ENCODE data around the gene COX5A.
A peak's percentile ranks its signal among the peaks of the same experiment; 100 is the strongest.
"Not testable (repeated sequence)": the region's sequence is repeated elsewhere in the genome, so short reads cannot be mapped to it uniquely, and the experiment has no call there.

The COX5A gene

DNA sequence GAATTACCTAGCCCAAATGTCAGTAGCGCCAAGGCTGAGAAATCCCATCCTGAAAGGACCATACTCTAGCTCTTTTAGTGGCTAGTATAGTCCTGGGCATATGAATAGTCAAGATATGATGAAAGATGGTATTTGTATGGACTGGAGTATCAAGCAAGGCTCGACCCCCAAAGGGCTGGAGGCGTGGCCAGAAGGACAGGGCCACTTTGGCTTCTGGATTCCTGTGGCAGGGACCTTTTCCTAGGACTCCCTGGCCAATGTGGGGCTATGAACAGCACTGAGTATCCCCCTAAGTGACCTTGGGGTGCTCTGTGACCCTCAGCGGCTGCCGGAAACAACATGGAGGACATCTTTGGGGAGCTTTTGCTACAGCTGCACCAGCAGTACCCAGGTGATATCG, 42.0 kb downstream of the COX5A start:
- no peak for DNase-seq

DNA sequence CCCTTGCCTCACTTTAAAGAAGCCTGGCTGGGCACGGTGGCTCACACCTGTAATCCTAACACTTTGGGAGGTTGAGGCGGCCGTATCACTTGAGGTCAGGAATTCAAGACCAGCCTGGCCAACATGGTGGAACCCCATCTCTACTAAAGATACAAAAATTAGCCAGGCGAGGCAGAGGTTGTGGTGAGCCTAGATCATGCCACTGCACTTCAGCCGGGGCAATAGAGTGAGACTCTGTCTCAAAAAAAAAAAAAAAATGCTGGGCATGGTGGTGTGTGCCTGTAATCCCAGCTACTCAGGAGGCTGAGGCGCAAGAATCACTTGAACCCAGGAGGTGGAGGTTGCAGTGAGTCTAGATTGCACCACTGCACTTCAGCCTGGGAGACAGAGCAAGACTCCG, 43.5 kb downstream of the COX5A start:
- DNase-seq = not testable (repeated sequence)

DNA sequence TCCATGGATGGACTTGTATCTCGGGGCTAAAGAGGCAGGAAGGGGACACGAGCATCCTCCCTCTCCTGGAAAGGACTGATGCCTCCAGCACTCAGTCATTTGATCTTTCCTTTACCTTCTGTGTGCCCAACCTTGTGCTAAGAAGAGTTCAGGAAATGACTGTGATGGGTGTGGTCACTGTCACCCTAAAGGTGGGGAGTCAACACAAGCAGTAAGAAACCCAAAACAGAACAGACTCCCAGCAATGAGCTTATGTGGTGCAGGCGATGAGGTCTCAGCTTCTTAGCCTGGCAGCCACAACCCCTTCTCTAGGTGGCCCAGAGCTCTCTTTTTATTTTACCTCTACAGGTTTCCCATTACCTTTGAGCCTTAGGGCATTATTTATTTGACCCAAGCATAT, 44.2 kb downstream of the COX5A start:
- no peak for DNase-seq

DNA sequence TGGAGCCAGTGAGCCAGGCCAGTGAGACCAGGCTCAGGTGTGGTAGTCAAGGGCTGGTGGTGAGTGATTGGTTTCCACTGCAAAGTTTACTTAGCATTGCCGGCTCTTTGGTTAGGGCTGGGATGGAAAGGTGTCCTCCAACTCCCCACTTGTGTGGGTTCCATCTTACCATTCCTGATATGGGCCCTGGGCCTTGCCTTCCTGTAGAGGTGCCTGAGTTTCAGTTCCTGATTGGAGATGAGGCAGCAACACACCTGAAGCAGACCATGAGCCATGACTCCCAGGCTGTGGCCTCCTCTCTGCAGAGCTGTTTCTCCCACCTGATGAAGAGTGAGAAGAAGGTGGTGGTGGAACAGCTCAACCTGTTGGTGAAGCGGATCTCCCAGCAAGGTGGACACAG, 44.9 kb downstream of the COX5A start:
- DNase-seq = no peak

DNA sequence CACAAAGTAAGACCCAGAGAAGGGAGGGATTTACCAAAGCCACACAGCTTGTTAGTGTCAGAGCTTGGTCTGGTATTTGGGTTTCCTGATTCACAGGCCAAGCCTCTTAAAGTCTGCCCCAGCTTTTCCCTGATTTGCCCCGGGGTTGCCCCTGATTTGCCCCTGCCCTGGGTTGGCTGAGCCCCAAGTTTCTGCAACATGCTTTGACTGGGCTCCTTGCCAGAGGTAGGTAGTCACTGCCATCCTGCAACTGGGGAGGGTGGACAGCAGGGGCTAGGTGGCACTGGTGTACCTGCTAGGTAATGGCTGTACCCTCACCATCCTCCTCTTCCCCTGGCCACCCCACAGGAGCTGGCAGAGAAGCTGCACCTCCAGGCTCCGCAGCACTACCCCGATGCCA, 45.6 kb downstream of the COX5A start:
- DNase-seq = no peak

DNA sequence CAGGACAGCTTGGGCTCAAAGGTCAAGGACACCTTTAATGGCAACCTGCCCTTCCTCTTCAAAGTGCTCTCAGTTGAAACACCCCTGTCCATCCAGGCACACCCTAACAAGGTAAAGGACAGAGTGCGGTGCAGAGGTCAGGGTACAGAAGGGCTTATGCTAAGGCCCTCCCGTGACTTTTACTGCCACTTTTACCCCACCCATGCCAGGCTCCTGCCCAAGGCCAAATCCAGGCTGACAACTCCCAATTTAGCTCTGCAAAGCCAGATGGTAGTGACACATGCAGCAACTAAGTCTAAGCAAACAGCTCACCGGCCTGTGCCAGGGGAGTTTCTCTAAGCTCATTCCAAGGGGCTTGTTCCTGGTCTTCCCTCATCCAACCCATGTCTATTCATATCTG, 46.4 kb downstream of the COX5A start:
- no peak for DNase-seq

DNA sequence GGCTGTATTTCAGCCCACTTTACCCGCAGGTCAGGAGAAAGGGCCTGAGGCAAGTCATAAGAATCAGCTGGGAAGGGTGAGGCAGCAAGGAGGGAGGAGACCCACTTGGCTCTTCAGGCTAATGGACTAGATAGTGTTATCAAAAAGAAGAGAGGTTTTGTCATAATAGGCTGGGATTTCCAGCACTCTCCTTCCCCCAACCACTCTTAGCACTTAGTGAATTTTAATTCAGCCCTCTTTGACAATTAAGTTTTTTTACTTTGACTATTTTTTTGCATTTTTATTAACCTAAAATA, 47.3 kb downstream of the COX5A start:
- DNase-seq = no peak

DNA sequence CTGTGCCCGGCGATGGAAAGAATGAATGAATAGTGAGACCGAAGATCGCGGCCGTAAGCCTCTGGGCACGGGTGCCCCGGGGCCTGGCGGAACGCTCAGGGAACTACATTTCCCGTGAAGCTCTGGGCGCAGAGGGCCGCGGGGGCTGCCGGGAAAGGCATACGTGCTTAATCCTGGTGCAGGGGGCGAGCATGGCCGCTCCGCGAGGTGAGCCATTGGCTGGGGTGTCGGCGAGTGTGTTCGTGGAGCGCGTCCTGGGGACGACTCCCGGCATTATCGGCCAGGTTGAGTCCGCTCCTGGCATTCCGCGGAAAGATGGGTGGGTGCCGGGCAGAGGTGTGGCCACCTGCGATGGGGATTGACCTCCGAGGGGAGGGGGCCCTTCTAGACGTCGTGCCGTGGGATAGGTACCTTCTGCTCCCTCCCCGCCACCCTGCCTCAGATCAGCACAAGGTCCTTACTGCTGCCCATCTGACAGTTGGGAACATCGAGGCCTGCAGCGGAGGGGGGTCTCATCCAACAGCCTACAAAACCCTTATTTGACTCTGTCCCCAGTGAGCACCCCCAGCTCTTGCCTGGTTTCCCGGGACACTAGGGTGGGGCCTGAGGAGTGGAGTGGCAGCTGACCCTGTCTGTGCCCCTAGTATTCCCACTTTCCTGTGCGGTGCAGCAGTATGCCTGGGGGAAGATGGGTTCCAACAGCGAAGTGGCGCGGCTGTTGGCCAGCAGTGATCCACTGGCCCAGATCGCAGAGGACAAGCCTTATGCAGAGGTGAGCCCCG, 47.8 kb downstream of the COX5A start, which contains the start of gene MPI:
MPI (plus strand) TSS at position 160 of the 782 bp plus-strand sequence; CDS start at position 192, 32 bp downstream.
- DNase-seq = peak; percentile 81 to 87

DNA sequence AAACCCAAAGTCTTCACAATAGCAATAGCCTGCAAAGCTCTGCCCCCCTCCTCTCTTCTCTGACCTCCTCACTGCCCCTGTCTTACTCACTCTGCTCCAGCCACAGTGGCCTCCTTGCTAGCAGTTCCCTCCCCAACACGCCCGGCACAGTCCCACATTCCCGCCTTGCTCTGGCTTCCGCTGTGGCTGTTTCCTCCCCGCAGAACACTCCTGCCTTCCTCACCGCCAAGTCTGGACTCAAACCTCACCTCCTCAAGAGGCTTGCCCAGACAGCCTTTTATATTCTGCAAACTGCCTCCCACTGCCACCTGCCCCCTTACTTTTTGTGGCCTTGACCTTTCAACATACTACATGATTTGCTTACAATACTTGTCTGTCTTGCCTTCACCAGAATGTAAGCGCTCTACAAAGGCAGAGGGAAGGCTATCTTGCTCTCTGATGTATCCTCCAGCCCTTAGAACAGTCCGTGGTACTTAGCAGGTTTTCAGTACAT, 48.4 kb downstream of the COX5A start:
- no peak for DNase-seq

DNA sequence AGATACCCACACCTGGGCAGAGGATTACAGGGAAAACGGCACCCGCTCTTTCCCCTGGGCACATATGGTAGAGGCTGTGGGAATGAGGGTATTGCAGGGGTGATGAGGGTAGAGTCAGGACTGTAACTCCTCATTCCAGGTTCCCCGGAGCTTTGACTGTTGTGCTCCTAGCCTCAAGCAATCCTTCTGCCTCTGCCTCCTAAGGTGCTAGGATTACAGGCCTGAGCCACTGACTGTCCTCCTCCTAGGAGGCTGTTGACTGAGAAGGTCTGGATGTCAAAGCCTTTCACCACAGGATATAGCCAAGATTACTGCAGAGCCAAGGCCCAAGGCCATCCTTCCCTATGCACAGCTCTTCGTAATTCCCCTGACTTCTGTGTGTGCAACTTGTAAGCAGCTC, 49.2 kb downstream of the COX5A start:
- DNase-seq = no peak

DNA sequence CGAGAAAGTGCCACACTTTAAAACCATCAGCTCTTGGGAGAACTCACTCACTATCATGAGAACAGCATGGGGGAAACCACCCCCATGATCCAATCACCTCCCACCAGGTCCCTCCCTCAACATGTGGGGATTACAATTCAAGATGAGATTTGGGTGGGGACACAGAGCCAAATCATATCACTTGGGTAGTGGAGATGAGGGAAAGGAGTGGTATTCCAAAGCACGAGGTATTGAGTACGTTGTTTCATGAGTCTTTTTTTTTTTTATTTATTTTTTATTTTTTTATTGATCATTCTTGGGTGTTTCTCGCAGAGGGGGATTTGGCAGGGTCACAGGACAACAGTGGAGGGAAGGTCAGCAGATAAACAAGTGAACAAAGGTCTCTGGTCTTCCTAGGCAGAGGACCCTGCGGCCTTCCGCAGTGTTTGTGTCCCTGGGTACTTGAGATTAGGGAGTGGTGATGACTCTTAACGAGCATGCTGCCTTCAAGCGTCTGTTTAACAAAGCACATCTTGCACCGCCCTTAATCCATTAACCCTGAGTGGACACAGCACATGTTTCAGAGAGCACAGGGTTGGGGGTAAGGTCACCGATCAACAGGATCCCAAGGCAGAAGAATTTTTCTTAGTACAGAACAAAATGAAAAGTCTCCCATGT, 50.2 kb downstream of the COX5A start:
- not testable (repeated sequence) for DNase-seq

DNA sequence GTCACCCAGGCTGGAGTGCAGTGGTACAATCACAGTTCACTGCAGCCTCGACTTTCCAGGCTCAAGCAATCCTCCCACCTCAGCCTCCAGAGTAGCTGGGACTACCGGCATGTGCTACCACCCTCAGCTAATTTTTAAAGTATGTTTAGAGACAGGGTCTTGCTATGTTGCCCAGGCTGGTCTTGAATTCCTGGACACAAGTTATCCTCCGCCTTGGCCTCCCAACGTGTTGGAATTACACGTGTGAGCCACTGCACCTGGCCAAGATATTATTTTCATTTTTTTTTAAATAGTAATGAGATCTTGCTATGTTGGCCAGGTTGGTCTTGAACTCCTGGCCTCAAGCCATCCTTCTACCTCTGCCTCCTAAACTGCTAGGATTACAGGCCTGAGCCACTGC, 52.4 kb downstream of the COX5A start:
- no peak for DNase-seq

DNA sequence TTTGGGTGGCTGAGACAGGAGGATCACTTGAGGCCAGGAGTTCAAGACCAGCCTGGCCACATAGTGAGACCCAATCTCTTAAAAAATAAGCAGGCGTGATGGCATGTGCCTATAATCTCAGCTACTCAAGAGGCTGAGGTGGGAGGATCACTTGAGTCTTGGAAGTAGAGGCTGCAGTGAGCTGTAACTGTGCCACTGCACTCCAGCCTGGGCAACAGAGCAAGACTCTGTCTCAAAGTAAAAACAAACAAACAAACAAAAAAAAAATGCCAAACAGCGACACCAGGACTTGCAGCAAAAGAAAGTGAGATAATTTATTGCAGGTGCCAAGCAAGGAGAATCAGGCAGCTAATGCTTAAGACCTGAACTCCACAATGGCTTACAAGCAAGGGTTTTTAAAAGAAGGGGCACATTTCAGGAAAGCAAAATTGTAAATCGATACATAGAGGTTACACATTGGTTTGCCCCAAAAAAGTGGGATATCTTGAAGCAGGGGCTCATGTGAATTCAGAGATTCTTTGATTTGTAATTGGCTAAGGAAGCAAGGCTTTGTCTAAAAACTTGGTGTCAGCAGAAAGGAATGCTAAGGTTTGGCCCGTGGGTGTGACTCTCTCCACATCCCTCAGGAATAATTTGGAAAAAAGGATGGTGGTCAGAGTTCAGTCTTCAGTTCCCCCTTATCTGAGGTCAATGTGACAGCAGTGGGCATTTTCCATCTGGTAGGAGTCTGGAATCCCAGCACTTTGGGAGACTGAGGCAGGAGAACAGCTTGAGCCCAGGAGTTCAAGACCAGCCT, 53.2 kb downstream of the COX5A start:
- no peak for DNase-seq

DNA sequence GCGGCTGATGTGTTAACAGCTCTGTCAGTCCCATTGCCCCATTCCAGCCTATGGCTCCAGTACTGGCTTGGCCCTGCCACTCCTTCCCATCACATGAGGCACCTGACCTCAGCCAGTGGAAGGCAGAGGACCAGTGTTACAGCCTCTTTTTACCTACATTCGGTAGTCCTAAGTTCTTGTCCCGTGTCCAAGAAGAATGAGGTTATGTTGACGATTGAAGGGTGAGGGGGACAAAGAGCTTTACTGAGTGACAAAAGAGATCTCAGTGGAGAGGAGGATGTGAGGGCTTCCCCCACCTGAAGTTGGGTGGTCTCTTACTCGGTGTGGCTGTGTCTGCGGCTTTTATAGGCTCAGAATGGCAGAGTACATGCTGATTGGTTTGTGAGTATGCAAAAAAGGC, 55.3 kb downstream of the COX5A start:
- no peak for DNase-seq

DNA sequence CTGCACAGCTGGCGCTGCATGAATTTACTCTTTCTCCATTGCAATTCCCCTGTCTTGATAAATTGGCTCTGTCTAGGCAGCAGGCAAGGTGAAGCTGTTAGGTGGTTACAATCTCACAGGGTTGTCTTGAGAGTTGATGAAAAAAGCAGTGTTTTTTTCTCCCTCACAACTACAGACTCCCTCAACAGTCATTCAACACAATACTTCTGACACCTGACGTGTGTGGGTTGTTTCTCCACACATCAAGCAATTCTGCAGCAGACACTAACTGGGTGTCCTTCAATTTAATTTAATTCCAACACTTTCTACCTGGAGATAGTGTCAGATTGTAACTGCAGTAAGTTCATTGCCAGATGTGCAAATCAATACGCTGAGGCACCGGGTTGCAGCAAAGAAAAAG, 59.6 kb downstream of the COX5A start:
- no peak for DNase-seq

DNA sequence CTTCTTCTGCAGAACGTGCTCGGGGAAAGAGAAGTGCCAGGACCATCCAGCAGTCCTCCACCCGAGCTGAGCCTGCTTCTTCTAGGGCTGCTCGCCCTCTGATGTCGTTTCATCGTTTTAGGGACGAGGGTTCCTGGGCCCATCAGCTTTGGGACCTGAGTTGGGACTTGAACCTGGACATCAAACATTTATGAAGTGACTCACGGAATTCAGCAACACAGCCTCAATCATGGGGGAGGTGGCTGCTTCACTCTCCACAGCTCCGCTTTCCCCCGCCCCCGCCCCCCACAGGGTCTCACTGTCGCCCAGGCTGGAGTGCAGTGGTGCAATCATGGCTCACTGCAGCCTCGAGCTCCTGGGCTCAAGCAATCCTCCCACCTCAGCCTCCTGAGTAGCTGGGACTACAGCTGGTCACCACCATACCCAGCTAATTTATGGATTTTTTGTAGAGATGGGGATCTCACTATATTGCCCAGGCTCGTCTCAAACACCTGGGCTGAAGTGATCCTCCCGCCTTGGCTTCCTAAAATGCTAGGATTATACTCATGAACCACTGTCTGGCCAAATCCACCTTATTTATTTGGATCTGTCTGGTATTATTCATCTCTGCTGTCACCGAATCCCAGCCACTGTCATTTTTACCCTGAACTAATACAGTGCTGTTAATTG, 64.0 kb downstream of the COX5A start:
- peak in 1 of 2 donors; percentile 23 for DNase-seq

DNA sequence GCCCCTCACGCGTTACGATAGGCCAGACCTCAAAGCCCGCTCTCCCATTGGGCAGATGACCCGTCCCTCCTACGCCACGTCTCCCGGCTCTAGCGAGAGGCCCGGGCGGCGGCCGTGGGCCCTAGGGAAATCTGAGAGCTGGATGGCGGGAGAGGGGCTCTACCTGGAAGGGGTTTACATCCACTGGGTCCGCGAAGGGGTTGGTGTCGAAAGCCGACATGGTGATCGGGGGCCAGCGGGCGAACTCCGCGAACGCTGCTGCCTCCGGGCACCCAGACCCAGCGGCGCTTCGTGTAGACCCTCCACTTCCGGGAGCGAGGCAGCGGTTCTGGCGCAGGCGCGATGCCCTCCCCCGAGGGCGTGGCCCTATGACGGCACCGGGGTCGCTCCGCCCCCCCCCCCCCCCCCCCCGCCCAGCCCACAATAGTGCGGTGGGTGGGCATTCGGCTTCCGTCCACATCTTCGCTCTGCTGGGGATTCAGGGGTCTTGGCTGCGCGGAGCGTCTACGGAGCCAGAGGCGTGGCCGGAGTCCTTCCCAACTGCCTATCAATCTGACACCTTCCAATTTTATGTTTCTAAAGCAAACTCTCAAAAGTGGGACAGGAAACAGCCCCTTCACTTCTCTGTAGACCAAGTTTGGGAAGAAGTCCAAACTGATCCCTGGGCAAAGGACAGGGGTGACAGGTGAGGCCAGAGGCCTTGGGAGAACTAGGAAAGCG, 64.7 kb downstream of the COX5A start, which contains the start of gene SCAMP2:
SCAMP2 (minus strand) TSS at position 330 of the 720 bp plus-strand sequence; CDS start at position 220, 110 bp downstream.
- DNase-seq = peak; percentile 81 to 84

DNA sequence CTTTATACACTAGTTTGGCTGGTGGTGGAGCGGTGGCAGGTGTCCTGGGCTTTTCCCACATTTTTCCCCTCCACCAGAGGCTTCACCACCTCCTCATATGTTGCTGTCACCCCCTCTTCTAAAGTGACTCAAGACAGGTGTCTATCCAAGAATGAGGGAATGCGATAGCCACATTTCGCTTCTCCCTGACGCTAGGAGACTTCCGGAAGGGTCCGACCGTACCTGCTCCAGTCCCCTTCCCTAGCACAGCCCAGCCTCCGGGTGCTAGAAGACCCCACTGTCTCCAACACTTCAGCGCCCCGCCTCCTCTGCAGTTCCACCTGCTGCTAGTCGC, 65.2 kb downstream of the COX5A start:
- no peak for DNase-seq

DNA sequence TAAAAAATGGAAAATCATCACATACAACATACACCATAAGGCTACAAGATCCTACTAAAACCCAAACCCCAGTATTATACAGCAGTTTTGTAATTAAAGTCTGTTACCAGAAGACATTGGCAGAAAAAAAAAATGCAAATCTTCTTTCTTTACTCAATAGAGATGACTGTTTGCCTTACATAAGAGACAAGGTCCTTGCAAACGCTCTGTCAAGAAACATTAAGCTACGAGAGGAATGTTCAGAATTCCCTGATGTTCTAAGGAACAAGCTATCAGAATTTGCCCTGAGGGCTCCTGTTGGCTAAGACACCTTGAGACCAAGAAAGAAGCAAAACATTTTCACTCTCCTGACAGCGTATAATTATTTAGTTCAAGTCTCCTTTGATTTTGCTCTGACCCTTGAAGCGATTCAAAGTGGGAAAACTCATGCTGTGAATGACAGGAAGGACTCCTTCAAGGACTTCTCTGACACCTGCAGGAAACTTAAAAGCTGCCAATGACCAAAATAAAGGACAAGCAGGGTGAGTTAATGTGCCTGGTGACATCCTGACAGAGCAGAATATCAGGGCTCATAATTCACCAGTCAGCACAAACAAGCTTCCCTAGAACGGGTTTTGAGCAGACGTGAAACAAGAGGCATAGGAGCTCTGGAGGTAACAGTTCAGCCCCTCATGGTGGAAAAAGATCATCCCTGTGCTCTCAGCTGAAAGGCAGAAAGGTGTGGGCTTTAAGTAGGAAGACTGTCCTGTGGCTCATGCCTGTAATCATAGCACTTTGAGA, 67.2 kb downstream of the COX5A start:
- DNase-seq = no peak
